ENCODE data around the gene NFIB.

Gene NFIB

GRCh38 chr9:14318934-14319580 lies 5.1 kb upstream of the NFIB start:
- no peak for FAIRE-seq

DNA sequence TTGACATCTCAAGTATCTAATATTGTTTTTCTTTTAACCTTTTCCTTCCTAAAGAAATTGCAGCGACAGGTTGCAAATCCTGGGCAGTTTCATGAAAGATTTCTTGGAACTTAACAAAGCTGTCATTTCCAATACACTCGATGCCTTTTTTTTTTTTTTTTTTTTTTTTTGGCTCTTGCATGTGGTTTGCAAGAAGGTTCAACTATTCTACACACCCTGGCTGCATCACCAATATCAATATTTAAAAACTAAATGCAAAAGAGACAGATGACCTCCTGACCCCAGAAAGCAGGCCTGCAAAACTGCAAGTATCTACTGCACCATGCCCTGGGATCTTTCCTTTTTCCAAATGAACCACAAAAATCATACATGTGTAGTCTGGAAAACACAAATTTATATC lies 4.4 kb upstream of the NFIB start:
- FAIRE-seq, result no peak

DNA sequence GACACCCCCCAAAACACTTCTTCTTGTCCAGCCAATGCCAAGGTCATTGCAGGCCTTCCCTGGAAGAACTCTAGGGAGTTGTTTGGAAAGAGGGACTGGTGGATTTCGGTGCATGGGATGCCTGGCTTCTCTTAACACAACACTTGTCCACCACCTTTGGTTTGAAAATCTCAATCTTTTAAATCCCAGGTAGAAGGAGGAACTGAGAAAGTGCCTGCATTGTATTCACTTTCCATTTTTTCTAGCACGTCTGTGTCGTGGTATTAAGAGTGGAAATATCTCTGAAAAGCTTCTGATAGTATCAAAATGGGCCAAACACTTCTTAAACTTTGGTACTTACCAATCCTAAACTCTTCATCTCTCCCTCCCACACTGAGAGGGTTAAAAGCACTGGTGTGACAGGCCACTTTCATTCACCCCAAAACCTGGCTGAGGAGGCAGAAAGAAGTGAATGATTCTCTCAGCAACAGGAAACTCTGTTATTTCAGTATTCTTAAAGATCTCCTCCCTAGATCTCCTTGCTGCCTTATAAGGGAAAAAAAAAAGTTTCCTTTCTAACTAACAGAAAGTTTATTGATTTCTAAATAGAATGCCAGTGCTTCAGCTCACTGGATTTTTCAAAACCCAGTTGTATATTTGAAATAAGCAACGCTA lies 3.9 kb upstream of the NFIB start:
- FAIRE-seq, result no peak

- no peak for FAIRE-seq
Observed at GRCh38 chr9:14316602-14317300, 2.8 kb upstream of the NFIB start.

DNA sequence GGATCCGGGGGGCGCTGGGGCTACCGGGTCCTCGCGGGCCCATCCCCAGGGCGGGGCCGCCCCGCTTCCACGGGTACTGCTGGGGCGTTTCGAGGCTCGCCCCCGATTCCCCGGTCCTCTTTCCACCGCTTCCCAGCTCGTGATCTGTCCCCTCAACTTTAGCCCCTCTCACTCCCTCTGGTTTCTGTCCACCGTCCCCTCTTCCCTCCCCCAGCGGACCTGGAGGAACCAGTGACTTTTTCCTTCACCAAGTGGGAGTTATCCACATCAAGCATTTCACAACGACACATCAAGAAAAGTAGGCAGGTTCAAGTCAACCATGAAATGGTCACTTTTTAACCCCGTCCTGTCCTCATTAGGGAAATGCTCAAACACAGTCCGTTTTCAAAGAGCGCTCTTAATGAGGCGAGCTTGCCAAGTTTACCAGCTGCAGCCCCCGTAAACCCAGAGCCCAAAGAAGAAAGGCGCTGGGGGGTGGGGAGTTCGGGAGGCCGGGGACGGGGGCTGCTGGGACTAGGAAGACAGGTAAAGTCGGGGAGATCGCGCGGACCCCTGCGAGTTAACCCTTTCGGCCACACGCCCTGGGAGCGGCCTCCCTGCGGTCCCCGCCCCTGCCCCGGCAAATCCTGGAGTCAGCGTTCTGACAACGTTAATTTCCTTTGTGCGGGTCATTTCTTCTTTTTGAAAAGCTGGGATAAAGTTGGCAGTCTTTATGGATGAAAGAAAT lies 2.1 kb upstream of the NFIB start:
- FAIRE-seq, result no peak

DNA sequence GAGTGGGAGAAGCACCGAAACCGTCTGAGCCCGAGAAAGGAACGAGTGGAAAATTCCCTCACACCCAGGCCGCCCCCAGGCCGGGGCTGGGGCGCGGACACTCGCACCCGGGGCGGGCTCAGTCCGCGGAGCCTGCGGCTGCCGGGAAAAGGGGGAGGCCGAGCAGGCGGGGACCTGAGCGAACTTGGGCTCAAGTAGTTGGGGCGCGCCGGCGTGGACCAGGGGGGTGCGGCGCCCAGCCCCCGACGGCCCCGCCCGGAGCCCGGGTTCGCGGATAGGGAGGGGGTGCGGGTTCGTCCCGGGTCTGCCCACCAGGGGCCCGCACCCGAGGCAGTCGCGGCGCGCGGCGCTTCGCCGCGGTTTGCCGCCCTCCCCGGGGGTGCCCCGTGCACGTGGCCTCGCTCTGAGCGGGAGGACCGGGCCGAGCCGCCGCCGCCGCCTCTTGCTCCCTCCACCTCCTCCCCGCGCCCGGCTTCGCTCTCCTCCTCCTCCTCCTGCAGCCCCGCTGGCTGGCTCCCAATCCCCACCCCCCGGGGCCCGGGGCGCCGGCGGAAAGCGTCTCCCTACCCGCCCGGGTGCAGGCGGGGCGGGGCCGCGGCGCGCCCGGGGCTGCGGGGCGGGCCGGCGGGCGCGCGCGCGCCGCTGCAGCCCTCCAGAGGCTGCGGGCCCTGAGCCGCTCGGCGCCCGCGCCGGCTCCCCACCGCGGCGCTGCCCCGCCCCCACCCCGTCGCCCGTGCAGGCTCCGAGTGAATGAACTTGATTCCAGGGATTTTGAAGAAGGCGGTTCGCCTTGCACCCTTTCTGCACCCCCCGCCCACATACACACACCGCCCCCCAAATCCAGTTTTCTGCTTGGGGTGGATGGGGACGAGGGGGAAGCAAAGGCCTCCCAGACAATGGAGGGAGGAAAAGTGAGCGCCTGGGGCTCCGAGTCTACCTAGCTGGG lies 1.3 kb upstream of the NFIB start:
- no peak for FAIRE-seq

- no peak for FAIRE-seq
Observed at GRCh38 chr9:14314424-14314928, 535 bp upstream of the NFIB start.

GRCh38 chr9:14313378-14313940 lies 482 bp downstream of the NFIB start:
- FAIRE-seq, result no peak

DNA sequence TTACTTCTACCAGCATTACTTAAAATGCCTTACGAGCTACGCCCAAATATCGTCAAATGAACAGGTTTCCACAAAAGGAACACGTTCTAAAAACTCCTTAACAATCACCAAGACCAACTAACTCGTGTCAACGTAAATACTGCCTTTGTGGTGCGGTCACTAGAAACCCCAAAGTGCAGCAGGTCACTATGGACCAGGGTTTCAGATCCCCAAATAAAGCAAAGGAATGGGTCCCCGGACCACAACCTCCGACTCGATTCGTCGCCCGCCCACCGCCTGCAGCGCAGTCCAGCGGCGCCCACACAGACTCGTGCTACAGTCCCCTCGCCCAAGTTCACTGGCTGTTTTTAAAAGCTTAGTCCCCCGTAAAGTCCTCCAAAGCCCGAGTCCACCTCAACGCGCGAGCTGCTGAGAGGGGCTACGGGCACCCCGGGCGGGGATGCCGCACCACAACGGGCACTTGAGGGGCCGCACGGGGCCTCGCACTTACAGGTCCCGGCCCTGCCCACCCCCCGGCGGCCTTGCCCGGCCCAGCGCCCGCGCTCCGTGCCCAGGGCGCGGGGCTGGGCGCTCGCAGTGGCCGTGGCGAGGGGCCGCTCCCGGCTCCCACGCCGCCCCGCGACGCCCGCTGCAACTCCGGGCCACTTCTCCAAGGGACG lies 1.1 kb downstream of the NFIB start:
- no peak for FAIRE-seq

GRCh38 chr9:14311956-14312685 lies 1.8 kb downstream of the NFIB start:
- FAIRE-seq, result no peak

DNA sequence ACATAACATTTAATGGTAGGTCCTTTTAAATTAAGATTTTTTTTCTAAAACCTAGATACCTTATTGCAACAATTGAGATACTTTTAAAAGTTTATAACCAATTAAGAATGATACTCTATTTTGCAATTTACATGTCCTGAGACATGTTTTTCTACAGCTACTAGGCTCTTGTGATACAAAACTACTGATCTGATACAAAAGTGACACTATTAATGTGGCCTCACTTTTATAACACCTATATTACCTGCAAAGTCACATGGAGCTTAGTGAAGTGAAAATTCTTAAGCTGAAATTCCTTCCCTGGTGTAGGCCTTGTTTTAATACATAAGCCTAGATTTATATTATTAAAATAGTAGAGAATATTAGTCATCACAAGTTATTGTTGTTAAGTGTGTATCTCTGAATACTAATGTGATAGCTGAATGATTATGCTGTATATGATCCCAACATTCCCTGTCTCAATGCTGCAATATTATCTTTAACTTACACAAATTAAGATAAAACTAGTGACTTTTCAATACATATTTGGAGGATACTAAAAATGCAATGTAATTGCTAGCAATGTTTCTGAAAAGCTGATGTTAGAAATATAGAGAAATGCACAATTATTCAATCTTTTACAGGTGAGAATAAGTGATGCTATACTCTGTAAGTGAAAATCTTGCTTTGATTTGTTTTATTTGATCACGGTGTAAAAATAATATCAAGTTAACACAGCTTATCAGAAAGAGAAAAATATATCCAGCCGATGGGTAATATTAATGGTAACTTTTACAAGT lies 2.6 kb downstream of the NFIB start:
- no peak for FAIRE-seq

- FAIRE-seq, result no peak
Observed at GRCh38 chr9:14310311-14310710, 3.6 kb downstream of the NFIB start.

DNA sequence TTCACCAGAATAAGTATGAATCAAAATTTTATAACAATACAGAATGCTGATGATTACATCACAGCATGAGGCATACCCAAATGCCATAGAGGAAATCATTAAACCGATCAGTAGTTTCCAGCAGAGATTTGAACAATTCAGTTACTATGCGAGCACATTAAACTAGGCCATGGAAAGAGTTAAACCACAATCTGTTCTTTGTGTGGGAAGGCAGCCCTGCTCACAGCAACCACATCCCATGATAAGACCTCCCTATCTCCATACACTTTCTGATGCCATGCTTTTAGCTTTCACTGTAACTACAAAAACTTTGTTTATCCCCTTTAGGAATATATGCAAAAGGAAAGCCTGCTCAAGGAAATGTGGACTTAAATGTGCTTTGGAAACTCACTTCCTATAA lies 4.5 kb downstream of the NFIB start:
- FAIRE-seq, result no peak

GRCh38 chr9:14308853-14309145 lies 5.1 kb downstream of the NFIB start:
- no peak for FAIRE-seq

GRCh38 chr9:14307989-14308852 lies 5.7 kb downstream of the NFIB start:
- no peak for FAIRE-seq

GRCh38 chr9:14306672-14307660 lies 7.0 kb downstream of the NFIB start:
- FAIRE-seq, result no peak

- FAIRE-seq, result peak; percentile 60
Observed at GRCh38 chr9:14306188-14306587, 7.8 kb downstream of the NFIB start.

DNA sequence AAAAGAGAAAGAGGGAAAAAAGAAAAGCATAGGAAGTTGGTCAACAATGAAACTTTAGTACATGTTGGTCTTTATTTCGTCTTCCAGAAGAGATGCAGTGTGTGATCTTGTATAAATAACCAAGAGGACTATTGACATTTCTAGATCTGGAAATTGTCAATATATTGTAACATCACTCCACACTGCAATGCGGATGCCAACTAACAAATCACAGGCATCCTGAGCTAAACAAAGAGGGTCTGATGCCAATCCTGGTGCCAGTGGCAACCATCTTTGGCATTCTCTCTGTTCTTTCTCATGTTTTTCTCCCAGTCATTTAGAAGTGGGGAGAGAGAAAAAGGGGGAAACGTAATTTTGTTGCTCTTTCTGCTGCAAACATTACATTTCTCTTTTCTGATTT lies 9.7 kb downstream of the NFIB start:
- no peak for FAIRE-seq
